GM21825 (cell line): ENCODE data around the gene NECTIN1.

Source experiments
- ATAC-seq: cut with Tn5 transposase; IDR thresholded peaks from one replicate; pipeline ENCODE4 v1.9.1; 2021; ENCODE audit warnings: mild to moderate bottlenecking, moderate library complexity; ENCODE audit not compliant: unreplicated experiment

Gene NECTIN1

DNA sequence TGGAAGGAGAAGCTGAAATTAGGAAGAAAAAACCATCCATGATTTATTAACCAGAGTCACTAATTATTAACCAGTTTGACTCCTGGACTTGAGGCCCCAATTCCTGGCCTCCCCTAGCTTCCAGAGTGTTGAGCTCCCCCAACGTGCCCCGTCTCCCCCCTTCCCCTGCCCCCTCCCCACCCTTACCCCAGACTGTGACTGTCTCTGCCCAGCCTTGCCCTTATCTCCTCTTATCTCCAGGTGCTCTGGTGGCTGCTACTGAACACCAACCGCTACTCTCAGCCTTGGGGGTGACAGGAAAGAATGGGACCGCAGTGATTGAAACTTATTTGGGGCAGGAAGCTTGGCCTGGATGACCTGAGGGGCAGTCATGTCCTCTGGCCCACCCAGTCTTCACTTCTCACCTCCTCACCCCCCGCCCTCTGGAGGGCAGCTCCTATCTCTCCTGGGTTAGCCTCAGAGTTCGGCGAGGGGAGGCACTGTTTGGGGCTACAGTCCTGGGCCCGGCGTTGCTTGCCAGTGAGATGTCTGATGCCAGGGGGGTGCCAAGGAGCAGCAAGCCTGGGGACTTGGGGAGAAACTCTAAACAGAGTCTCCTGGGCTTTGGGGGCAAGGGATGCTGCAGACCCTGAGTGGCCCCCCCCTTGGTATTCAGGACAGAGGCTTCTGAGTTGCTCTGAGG, 15.5 kb downstream of the NECTIN1 start:
- no peak for ATAC-seq

DNA sequence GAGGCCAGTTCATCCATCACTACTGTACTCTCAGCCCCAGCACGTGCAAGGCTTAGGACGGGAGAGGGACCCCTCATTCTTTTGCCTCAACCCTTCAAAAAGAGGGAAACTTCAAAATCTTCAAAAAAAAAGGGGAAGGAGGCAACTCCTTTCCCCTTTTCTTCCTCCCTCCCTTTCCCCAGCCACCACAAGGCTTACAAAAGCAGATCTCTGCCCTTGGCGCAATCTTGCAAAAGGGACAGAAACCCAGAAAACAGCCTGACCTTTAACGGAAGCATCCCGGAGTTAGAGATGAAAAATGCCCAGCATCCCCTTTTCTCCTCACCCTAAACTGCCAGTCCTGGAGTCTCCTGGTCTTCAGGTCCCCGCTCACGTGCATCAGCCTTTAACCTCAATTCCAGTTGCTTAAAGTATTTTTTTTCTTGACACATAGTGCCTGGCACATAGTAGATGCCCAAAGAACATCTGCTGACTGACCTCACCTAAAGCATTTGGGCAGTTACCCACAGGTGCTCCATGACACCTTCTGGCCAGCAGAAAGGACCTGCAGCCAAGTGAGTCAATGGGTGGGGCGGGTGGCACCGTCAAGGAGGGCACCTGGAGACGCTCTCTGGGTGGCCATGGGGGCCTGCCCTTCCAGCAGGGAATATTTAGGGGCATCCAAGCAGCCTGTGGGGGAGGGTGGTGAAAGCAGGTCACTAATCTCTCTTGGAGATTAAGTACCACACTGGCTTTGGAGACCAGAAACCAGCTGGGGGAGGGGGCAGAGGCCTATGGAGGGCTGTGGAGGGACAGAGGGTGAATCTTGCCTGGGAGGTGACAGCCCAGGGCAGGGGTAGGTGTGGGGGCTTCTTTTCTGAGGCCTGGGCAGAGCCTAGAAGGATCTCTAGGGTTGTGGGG, 16.3 kb downstream of the NECTIN1 start:
- no peak for ATAC-seq

DNA sequence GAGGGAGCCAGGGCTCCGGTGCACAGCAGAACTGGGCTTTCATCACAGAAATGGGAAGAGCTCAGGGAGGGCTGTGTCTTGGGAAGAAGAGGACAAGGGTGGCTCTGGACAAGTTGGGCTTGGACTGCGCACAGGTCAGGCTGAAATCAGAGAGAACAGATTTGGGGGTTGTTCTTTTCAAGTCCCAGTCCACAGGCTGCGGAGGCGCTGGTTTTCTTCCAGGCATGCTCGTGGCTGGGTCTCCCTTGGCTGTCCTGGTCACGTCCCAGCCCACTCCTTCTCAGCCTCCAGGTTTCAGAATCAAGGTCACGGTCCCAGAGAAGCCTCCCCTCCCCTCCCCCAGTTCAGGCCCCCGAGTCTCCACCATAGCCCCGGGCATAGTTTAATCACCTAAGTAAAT, 17.0 kb downstream of the NECTIN1 start:
- no peak for ATAC-seq

DNA sequence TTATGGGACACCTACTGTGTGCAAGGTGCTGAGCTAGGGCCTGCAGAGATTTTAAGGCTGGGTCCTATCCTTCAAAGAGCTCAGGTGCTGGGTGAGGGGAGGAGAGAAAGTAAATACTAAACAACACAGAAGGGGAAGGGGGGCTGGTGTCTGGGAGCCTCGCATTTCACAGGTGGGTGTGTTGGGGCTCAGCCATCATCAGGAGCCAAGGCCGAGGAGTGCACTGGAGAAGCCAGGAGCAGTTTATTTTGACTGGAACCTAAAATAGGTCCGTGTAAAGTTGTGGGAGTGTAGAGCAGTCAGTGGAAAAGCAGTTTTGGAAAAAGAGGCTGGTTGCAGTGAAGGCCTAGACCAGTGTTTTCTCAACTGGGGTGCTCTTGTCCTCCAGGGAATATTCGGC, 17.5 kb downstream of the NECTIN1 start:
- ATAC-seq = no peak

DNA sequence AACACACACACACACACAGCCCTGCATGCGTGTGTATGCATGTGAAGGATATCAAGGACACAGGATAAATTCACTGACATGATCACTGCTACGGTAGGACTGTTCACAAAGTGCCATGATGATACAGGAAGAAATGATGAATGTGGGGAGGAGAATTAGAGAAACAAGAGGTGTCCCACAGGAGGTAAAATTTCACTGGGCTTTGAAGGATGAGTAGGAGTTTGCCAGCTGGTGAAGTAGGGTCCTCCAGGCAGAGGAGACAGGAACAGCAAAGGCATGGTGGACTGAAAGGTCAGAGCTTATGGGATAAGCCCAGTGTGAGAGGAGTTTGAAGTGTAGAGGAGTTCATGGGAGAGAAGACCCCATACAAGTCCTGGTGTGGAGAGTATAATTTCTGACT, 18.6 kb downstream of the NECTIN1 start:
- ATAC-seq = no peak

DNA sequence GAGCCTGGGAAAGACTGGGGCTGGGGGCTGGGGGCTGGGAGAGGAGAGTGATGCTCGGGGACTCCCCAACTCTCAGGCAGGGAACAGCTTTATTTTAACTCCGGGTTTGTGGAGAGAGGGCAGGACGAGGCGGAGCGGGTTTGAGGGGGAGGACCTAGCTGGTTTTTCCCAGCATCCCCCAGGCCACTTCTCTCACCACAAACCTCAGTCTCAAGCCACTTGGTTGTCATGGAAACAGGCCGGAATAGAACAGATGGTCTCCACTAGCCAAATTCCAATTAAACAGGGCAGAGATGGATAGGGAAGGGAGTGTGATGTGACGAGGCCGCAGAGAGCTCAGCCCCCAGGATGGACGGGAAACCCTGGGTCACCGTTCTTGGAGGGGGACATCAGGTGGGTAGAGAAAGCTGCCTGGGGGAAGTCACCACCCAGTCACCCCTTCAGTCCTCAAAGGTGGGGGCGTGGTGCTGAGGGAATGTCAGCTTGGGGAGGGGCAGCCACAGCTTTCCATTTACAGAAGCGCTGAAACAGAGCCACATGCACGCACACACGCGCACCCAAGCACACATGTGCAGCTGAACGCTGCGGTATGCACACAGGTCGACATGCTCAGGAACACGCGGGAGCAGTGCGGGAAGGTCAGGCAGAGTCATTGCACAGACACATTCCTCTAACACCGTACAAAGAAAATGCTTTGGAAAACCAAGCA, 19.2 kb downstream of the NECTIN1 start:
- no peak for ATAC-seq

DNA sequence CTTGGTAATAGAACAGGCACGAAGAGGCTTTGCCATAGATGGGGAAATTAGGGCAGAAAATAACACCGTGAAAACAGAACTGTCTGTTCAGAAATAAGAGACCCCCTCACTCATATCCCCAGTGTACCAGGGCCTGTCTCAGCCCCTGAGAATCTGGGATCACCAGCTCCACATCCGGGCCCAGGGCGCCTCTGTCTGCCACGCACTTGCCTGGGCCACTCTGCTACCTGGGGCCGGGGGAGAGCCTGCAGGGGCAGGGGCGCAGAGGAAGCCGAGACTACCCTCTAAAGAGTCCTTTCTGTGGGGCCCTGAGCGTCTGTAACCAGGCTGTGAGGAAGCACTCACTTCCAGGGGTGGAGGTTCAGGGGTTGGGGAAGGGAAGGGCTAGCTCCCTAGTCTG, 19.8 kb downstream of the NECTIN1 start:
- no peak for ATAC-seq

DNA sequence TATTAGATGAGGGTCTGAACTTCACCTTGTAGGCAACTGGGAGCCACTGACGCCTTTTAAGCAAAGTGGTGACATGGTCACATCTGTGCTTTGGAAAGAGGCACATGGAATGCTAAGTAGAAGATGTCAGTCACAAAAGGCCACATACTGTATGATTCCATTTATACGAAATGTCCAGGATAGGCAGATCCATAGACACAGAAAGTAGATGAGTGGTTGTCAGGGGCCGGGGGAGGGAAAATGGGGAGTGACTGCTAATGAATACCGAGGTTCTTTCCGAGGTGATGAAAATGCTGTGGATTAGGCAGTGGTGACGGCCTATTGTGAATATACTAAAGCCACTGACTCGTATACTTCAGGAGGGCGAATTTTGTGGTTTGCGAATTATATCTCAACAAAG, 20.6 kb downstream of the NECTIN1 start:
- ATAC-seq = no peak

DNA sequence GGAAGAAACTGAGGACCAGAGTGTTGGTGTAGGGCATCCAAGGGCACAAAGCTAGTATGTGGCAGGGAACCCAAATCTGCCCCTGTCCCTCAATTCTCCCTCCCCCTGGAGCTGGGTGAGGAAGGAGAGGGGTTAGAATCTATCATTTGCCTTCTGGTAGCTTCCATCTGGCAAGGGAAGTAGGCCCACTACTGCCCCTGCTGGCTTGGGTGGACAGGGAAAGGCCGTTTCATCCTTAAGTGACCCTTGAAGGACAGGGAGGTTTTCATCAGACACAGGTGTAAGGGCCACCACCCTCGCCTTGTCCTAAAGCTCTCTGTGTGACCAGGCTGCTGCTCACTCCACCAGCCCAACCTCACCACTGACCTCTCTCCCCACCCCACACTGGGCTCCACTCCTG, 22.1 kb downstream of the NECTIN1 start:
- no peak for ATAC-seq

DNA sequence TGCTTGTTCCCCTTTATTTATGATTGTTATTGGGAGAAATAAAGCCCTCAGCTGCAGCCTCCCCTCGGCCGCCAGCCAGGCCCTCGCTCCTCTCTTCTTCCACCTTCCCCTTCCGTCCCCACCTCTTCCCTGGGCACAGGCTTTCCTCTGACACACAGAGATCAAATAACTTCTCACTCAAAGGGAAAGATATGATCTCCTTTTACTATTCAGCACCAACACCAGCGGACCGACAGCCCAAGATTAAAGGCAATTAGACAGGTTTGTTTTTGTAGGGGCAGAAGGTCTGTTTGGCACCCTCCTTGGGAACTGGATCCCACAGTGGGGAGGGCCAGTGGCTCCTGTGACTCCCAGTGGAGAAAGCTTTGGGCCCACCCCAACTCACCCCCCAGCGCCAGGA, 23.0 kb downstream of the NECTIN1 start:
- no peak for ATAC-seq

DNA sequence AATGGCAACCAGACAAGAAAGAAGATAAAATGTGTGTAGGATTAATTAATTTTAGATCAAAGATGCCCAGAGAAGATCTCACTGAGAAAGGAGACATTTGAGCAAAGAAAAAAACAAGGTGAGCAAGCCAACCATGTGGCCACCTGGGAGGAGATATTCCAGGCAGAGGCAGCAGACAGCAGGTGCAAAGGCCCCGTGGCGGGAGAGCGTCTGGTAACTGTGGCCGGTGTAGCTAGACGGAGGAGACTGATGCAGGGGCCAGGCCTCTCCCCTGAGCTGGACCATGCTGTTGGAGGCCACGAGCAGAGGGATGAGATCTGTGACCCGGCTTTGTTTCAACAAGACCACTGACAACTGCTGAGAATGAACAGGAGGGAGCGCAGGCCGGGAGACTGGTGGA, 23.6 kb downstream of the NECTIN1 start:
- ATAC-seq = no peak

DNA sequence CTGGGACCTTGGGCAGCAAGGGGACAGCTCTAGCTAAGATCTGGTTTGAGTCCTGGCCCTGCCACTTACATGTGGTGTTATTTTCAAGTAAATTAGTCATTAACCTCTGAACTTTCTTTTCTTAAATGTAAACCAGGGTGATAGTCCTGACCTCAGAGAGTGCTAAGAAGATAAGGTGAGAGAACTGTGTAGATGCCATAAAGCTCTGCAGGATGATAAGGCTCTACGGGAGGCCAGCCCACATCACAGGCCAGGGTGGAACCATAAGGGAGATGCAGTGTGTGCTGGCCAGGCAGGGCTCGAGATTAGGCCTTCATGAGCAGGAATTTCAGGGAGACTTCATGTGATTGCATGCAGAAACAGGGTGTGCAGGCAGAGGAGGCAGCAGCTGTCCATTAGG, 24.2 kb downstream of the NECTIN1 start:
- ATAC-seq = no peak

DNA sequence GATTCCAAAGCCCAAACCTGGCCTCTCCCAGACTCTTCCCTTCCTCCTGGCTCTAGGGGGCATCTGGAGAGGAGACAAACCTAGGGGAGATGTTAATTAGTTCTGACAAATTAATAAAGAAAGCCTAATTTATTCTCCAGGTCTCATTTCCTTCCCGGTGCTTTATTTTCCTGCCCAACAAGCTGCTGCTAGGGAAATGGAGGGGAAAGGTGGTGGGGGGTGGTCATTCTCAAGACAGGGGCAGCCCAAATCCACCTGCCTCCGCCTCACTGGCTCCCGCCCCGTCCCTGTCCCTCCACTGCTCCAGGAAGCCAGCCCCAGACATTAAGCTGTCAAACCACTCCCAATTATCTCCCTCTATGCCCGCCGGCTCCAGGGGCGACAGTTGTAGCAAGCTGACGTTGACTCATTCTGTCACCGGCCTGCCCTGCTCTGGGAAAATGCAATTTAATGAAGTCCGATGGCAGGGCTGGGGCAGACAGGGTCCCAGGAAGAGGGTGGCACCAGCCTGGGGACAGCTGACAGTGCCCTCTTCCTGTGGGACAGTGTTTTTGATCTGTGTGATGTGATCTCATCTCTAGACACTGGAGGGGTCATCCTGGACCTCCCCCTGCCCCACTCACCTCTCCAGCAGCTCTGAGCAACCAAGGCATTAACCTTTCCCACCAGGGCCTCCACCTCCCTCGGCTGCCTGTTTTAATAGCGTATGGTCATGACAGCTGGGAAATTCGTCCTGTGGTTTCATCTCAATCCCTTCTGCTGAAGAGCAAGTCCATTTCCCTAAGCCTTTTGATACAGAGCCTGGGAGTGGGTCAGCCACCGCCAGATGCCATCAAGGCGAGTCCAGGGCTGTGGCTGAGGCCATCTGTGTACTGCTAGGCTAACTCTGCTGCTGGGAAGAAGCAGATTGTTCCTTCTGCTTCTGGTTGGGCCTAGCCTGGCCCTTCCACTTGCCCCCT, 27.1 kb downstream of the NECTIN1 start:
- no peak for ATAC-seq

DNA sequence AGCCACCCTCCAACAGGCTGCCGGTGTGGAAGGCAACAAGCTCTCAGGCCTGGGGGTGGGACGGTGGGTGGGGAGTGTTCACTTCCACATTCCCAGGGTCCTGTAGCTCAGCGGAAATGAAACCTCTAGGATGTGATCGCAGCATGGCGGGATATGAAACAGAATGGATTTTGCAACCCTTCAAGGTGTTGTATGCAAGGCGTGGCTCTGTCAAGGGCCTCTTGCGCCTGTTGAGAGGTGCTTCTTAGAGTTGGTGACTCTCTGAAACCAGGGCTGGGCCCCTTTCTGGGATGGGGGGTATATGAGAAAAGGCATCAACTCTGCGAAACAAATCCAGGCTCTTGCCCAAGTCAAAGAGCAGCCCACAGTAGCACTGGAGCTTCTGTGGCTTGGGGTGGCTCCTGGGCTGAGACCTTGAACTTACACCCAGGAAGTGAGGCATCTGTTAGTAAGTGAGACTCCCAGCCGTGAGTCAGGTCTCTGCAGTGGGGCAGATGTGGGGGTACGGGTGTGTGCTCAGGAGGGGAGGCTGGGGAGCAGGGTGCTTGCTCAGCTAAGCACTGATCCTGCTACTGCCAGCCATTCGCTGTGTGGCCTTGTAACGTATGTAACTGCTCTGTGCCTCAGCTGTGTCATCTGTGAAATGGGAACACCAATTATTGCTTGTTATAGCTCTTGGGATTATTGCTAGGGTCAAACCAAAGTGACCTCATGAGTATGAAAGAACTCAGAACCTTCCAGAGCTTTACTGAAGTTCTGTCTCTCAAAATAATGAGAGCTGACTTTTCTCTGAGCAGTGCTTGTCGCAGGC, 28.3 kb downstream of the NECTIN1 start:
- ATAC-seq = no peak

DNA sequence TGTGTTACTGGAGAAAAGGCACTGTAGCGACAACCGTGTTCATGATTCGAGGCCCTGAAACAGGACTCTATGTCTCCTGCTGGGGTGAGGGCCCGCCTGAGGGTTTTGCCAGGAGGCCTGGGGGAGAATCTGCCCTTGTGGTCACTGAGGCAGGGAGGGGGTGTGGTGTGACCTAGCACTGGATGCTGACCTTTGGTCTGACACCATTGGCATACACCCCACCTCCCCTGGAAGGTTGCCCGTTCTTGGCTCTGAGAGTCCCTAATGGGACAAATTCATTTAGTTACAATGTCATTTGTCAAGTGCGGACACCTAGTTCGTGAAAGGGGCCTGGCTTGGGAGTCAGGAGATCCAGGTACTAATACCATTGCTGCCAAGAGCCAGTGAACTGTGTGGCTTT, 29.0 kb downstream of the NECTIN1 start:
- no peak for ATAC-seq

DNA sequence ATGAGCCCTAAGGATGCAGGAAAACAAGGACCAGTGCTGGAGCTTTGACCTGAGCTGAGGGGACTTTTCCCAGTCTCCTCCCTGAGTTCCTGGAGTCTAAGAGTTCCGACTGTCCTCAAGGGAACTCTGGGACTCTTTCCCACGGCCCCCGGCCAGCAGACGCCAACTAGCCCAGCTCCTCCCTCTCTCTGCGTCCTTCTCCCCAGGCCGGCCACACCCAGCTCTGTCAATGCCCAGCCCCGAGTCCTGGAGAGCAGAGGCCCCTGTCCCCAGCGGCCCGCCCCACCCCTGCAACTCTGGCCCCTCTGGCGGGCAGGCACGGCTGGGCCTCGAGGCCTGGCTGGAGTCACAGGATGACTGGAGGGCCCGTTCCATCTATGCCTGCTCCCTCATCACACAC, 29.8 kb downstream of the NECTIN1 start:
- ATAC-seq = no peak

DNA sequence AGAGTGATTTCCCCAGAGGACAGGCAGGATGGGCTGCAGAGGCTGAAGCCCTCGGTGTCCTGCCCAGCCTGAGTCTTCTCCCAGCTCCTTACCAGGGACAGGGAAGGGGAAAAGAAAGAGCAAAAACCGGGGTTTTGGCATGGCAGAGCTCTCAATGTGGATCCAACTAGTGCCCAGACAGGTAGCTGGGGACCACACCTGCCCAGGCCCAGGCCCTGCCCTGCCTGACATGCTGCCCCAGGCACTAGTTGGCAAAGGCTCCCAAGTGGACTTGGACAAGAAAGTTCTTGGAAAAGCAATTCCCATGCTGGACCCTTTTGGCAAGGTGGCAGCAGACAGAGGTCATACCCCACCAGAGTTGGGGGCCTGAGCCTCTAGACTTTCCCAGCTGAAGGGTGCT, 31.1 kb downstream of the NECTIN1 start:
- ATAC-seq = no peak

DNA sequence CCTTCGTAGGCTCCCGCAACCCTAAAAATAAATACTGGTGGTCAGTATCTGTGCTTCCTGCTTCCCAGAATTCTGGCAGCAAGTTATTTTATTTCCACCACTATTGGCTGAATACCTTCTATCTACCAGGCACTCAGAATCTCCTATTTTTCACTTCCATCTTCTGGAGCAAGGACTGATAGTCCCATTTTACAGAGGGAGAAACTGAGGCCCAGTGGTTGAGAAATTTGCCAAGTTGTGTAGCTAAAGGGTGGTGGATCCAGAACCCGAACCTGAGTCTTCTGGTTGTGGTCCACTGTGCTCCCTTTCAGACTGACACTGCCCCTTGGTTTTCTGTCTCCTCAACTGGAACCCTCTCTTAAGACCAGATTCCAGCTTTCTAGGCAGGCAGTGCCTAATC, 31.6 kb downstream of the NECTIN1 start:
- ATAC-seq = no peak

DNA sequence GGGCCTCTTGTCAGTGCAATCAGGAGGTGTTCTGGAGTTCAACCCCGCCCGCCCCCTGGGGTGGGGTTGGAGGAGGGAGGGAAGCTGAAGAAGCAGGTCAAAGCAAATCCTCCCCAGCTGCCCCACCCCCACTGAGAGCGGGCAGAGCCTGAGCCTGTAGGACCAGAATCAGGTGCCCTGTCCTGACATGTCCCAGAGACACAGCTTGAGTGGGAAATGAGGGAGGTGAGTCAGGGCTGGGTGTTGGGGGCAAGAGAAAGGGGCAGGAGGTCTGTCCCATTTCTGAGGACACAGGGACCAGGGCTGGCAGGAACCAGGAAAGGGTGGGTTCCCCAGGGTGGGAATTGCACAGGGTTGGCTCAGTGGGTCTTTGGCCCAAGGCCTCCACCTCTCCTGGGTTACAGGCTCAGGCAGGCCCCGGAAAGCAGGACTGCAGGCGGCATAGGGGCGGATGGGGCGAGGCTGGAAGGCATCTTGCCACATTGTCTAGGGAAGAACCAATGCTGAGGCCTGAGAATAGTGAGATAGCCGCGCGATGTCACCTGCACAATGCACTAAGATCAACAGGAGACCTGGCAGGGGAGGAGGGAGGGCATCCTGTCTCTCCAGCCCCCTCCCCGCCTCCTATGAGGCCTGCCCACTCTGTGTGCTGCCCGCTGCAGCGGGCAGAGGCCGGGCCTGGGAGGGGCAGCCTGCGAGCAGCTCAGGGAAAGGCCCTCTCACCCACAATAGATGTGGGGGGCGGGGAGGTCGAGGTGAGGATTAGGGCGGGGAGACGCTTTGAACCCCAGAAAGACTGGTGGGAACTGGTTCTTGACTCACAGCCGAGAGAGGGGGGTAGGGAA, 32.4 kb downstream of the NECTIN1 start:
- no peak for ATAC-seq
